Esophagus muscularis mucosa (tissue), 4 donors: ENCODE results near the gene GTSE1.

Experiments used
- CTCF ChIP-seq, 3 experiments: fragments of 200-600 bp in 2 of 3; fragments of 450-650 bp in 1 of 3; sonication (generic) in 2 of 3; IDR thresholded peaks; one replicate each; pipeline ENCODE4 v1.5.1; 2017 to 2019; ENCODE audit warnings: antibody characterized with exemption in 3 of 3, mild to moderate bottlenecking in 2 of 3, moderate library complexity in 1 of 3
- EP300 ChIP-seq: sonication (generic); formaldehyde crosslinking; IDR thresholded peaks from one replicate; pipeline ENCODE4 v1.6.1; 2017; ENCODE audit warnings: antibody characterized with exemption
- POLR2A ChIP-seq: fragments of 450-650 bp; IDR thresholded peaks from one replicate; pipeline ENCODE4 v1.6.1; 2017; ENCODE audit warnings: antibody characterized with exemption, moderate library complexity, mild to moderate bottlenecking, low read depth
- POLR2AphosphoS5 ChIP-seq, 2 donors: sonication (generic); formaldehyde crosslinking; IDR thresholded peaks; one replicate each; pipeline ENCODE4 v1.6.1; 2017; ENCODE audit warnings: antibody characterized with exemption in 2 of 2

GRCh38 chr22:46365166-46365624 is 68.5 kb downstream of the GTSE1 start:
- TF ChIP-seq CTCF (IDR thresholded peaks at IDR 0.05) (no peak), POLR2A (no peak), EP300 (no peak), POLR2AphosphoS5 (IDR thresholded peaks at IDR 0.05) (no peak)
